Measurements from ENCODE around the gene ANKRD45. TPM values are rescaled to one million over a fixed set of nuclear protein-coding genes. Genes with fewer than 3 reads are reported as not detected.

ANKRD45 gene
- total and polyA plus RNA-seq, 8 donors, result 0.15 to 0.19 TPM; not detected in 6

GRCh38 chr1:173580071-173580470 lies 89.6 kb downstream of the ANKRD45 start:
- TF ChIP-seq POLR2AphosphoS5 (IDR thresholded peaks at IDR 0.05), result no peak
- TF ChIP-seq EP300 (IDR thresholded peaks at IDR 0.05), result no peak
- TF ChIP-seq, protein P1, sequence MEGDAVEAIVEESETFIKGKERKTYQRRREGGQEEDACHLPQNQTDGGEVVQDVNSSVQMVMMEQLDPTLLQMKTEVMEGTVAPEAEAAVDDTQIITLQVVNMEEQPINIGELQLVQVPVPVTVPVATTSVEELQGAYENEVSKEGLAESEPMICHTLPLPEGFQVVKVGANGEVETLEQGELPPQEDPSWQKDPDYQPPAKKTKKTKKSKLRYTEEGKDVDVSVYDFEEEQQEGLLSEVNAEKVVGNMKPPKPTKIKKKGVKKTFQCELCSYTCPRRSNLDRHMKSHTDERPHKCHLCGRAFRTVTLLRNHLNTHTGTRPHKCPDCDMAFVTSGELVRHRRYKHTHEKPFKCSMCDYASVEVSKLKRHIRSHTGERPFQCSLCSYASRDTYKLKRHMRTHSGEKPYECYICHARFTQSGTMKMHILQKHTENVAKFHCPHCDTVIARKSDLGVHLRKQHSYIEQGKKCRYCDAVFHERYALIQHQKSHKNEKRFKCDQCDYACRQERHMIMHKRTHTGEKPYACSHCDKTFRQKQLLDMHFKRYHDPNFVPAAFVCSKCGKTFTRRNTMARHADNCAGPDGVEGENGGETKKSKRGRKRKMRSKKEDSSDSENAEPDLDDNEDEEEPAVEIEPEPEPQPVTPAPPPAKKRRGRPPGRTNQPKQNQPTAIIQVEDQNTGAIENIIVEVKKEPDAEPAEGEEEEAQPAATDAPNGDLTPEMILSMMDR (IDR thresholded peaks at IDR 0.05), result no peak
- TF ChIP-seq POLR2A (IDR thresholded peaks at IDR 0.05), result no peak
- Histone ChIP-seq H3K36me3 (no peaks in the 10 kb centered on the region), H3K9me3 (no peaks in the 10 kb centered on the region), H3K27me3 (no peaks in the 10 kb centered on the region), H3K4me3 (no peak overlapping the region), H3K27ac (no peak overlapping the region), H3K4me1 (no peaks in the 10 kb centered on the region)
- DNase-seq, result no peak
- intact Hi-C loops (cut with DNase I; ENCODE audit: low total_unique reads), result no loop called here
- WGBS, 5 donors, result 80 to 87% (median 86%) methylated on average over 3 of the region's 3 CpGs

GRCh38 chr1:173573596-173573995 lies 96.1 kb downstream of the ANKRD45 start:
- intact Hi-C loops (cut with DNase I; ENCODE audit: low total_unique reads), result no loop called here
- Histone ChIP-seq H3K36me3 (no peaks in the 10 kb centered on the region), H3K27me3 (no peaks in the 10 kb centered on the region), H3K4me3 (no peak overlapping the region), H3K27ac (no peak overlapping the region), H3K4me1 (no peaks in the 10 kb centered on the region), H3K9me3 (no peaks in the 10 kb centered on the region)
- WGBS, 5 donors, result 91 to 97% (median 94%) methylated on average over 4 of the region's 4 CpGs
- TF ChIP-seq, protein P1 (IDR thresholded peaks at IDR 0.05), result no peak
- TF ChIP-seq POLR2AphosphoS5 (IDR thresholded peaks at IDR 0.05), result no peak
- no peak for DNase-seq

DNA sequence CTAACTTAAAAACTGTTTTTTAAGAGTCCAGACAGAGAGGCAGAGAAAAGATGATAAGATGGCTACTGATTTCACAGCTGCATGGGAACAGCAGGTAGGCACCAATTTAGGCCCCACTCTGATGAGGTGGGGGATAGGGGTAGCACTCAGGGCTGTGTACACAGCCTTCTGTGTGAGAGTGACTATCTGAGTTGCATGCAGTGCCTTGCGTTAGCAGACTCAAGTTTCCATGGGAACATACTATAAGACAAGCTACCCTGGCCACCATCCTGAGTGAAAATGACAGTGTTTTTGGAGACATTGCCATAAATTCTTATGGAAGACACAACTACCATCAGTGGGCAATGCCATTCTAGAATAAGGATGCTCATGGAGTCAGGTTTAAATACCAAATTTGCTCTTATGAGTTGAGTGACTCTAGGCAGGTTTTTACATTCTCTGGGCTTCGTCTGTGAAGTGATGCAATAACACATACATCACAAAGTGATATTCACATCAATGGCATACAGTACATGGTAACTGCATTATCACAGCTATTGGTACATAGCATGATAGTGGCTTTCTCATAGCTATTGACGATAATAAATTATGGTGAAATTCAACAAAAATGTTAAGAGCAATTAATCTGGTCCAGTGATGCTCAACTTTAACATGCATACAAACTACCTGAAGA lies 97.3 kb downstream of the ANKRD45 start:
- WGBS, 5 donors, result 87 to 92% (median 90%) methylated on average over 3 of the region's 3 CpGs
- intact Hi-C loops (cut with DNase I; ENCODE audit: low total_unique reads), result no loop called here
- DNase-seq, result no peak
- H3K4me1 ChIP-seq, result no peaks in the 10 kb centered on the region
- no peaks in the 10 kb centered on the region for H3K36me3 ChIP-seq
- H3K4me3 ChIP-seq, result no peak overlapping the region
- H3K27me3 ChIP-seq, result no peaks in the 10 kb centered on the region
- no peaks in the 10 kb centered on the region for H3K9me3 ChIP-seq
- H3K27ac ChIP-seq, result no peak overlapping the region
- no peak for TF ChIP-seq POLR2A (IDR thresholded peaks at IDR 0.05)
- TF ChIP-seq EP300 (IDR thresholded peaks at IDR 0.05), result no peak
- TF ChIP-seq, protein P1 (IDR thresholded peaks at IDR 0.05), result no peak
- TF ChIP-seq POLR2AphosphoS5 (IDR thresholded peaks at IDR 0.05), result no peak

GRCh38 chr1:173570370-173571007 lies 99.2 kb downstream of the ANKRD45 start:
- no peaks in the 10 kb centered on the region for H3K27me3 ChIP-seq
- no peak for DNase-seq
- TF ChIP-seq EP300 (IDR thresholded peaks at IDR 0.05) (no peak), POLR2A (IDR thresholded peaks at IDR 0.05) (no peak), POLR2AphosphoS5 (IDR thresholded peaks at IDR 0.05) (no peak)
- TF ChIP-seq, protein P1 (IDR thresholded peaks at IDR 0.05), result no peak
- intact Hi-C loops (cut with DNase I; ENCODE audit: low total_unique reads), result no loop called here
- no peaks in the 10 kb centered on the region for H3K9me3 ChIP-seq
- no peaks in the 10 kb centered on the region for H3K4me1 ChIP-seq
- no peaks in the 10 kb centered on the region for H3K36me3 ChIP-seq
- no peak overlapping the region for H3K4me3 ChIP-seq
- H3K27ac ChIP-seq, result no peak overlapping the region
- WGBS, 5 donors, result 68 to 80% (median 75%) methylated on average over 4 of the region's 4 CpGs
